HFFc6 (cell line): ENCODE measurements around the gene KIF7. TPM values are rescaled to one million over a fixed set of nuclear protein-coding genes. Genes with fewer than 3 reads are reported as not detected.

Experiments
- DNase-seq: peaks from one replicate; pipeline ENCODE4 v3.0.0-alpha.2; 2018
- H3K27ac Mint-ChIP-seq: 2 replicates; pipeline ENCODE4 v1.8.0; 2020; ENCODE audit warnings: mild to moderate bottlenecking, mixed read lengths
- H3K27me3 Mint-ChIP-seq: 2 replicates; pipeline ENCODE4 v1.8.0; 2021; ENCODE audit warnings: mild to moderate bottlenecking, moderate library complexity, mixed read lengths; ENCODE audit not compliant: insufficient read depth
- H3K36me3 Mint-ChIP-seq: 2 replicates; pipeline ENCODE4 v1.8.0; 2021; ENCODE audit warnings: low read depth, mixed read lengths
- H3K4me1 Mint-ChIP-seq: 2 replicates; pipeline ENCODE4 v1.8.0; 2020; ENCODE audit warnings: low read depth, mixed read lengths
- H3K4me3 Mint-ChIP-seq: 2 replicates; pipeline ENCODE4 v1.8.0; 2020; ENCODE audit warnings: mild to moderate bottlenecking, moderate library complexity, mixed read lengths
- H3K9me3 Mint-ChIP-seq: 2 replicates; pipeline ENCODE4 v1.8.0; 2020; ENCODE audit warnings: mild to moderate bottlenecking, mixed read lengths
- long read RNA-seq: library from polyadenylated mRNA; unstranded; transcript quantifications from one replicate; pipeline ENCODE4 v2.0.0, GENCODE V29; 2019
- total RNA-seq, 6 experiments: library from RNA; stranded (reverse); fragmentation: NEBNext Ultra II Directional; extraction: Animal tissue kit (Norgen Biotek cat#: 25700); gene quantifications; 2 replicates in 1 of 6; 3 replicates in 5 of 6; pipeline ENCODE4 v1.2.3, GENCODE V29; 2021
- TF ChIP-seq, protein P1 (sequence below): fragments of 200-600 bp; sonication (generic); IDR thresholded peaks from 2 replicates; pipeline ENCODE4 v1.5.0; 2021; ENCODE audit warnings: antibody characterized with exemption, mild to moderate bottlenecking

The KIF7 gene, protein sequence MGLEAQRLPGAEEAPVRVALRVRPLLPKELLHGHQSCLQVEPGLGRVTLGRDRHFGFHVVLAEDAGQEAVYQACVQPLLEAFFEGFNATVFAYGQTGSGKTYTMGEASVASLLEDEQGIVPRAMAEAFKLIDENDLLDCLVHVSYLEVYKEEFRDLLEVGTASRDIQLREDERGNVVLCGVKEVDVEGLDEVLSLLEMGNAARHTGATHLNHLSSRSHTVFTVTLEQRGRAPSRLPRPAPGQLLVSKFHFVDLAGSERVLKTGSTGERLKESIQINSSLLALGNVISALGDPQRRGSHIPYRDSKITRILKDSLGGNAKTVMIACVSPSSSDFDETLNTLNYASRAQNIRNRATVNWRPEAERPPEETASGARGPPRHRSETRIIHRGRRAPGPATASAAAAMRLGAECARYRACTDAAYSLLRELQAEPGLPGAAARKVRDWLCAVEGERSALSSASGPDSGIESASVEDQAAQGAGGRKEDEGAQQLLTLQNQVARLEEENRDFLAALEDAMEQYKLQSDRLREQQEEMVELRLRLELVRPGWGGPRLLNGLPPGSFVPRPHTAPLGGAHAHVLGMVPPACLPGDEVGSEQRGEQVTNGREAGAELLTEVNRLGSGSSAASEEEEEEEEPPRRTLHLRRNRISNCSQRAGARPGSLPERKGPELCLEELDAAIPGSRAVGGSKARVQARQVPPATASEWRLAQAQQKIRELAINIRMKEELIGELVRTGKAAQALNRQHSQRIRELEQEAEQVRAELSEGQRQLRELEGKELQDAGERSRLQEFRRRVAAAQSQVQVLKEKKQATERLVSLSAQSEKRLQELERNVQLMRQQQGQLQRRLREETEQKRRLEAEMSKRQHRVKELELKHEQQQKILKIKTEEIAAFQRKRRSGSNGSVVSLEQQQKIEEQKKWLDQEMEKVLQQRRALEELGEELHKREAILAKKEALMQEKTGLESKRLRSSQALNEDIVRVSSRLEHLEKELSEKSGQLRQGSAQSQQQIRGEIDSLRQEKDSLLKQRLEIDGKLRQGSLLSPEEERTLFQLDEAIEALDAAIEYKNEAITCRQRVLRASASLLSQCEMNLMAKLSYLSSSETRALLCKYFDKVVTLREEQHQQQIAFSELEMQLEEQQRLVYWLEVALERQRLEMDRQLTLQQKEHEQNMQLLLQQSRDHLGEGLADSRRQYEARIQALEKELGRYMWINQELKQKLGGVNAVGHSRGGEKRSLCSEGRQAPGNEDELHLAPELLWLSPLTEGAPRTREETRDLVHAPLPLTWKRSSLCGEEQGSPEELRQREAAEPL (N-terminal part only)
- total RNA-seq = 10 to 100 TPM; 21.9 to 27.3 (median 24.5) TPM
- long read RNA-seq, partial matches to known transcripts = 7 of 14 reads
- long read RNA-seq, other reads (novel, unspliced or antisense) = 7 of 14 reads

DNA sequence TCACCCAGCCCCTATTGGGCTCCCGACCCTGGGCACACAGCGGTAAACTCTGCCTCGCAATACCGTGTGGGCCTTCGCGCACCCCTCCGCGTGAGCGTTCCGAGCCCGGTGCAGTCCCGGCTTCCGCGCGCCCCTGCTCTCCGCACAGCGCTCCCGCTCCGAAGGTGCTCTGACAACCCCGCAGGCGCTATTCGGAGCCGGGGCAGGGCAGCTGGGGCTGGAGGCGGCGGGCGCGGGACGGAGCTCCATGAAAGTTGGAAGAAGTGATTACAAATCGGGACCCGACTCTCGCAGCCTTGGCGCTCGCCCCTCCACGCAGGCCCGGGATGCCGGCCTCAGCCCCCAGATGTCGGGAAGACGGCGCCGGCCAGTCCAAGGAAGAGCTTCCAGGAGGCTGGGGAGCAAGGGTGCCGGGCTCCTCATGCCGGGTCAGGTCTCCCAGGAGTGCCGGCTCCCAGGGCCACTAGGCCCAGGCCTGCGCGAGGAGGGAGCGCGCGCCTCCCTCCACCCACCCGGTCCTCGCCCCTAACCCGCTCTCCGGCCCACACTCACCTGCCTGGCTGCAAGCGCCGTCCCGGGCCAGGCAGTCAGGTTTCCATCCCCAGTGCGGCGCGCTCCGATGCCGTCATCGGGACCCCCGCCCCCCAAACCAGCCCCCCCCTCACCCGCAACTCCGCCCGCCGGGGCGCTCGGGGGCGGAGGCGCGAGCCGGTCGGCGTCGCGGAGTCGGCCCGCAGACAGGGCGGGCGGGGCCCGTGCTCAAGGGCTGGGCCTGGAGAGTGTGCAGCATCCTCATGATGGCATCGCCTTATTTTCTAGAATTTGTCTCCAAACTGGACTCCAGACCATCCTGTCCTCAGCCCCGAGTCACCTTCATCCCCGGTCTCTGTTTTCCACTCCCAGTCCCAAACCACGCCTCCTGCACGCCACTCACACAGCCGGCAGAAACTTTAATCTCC lies at the start of gene KIF7:
Gene KIF7, minus strand, starts transcription at position 621 of the 959 bp plus-strand sequence. CDS start 2,537 bp downstream, outside the sequence.
- Mint-ChIP-seq H3K4me3 (peak within 1 kb of the TSS; percentile 94), H3K36me3 (peaks cover 13% of the 10 kb centered on the region), H3K27me3 (peaks cover 4% of the 10 kb centered on the region), H3K27ac (peak within 1 kb of the TSS; percentile 84), H3K4me1 (peaks cover 45% of the 10 kb centered on the region), H3K9me3 (no peaks in the 10 kb centered on the region)
- peak; percentile 45 for DNase-seq
- TF ChIP-seq, protein P1, sequence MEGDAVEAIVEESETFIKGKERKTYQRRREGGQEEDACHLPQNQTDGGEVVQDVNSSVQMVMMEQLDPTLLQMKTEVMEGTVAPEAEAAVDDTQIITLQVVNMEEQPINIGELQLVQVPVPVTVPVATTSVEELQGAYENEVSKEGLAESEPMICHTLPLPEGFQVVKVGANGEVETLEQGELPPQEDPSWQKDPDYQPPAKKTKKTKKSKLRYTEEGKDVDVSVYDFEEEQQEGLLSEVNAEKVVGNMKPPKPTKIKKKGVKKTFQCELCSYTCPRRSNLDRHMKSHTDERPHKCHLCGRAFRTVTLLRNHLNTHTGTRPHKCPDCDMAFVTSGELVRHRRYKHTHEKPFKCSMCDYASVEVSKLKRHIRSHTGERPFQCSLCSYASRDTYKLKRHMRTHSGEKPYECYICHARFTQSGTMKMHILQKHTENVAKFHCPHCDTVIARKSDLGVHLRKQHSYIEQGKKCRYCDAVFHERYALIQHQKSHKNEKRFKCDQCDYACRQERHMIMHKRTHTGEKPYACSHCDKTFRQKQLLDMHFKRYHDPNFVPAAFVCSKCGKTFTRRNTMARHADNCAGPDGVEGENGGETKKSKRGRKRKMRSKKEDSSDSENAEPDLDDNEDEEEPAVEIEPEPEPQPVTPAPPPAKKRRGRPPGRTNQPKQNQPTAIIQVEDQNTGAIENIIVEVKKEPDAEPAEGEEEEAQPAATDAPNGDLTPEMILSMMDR = no peak

DNA sequence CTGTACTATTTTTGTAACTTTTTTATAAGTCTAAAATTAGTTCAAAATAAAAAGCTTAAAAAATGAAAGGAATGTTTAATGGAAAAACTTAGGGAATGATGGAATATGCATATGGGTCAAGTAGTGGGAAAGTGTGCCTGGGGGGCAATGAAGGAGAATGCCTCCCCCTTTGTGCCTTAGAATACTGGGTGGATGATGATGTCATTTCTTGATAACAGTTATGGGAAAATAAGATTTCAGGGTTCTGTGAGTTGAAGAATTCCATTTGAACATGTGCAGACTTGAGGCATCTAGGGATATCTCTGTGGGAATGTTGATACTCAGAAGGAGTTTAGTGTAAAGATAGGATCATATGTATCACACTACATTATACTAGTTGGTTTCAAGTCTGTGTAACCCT lies 49.1 kb upstream of the KIF7 start:
- Mint-ChIP-seq H3K36me3 (no peaks in the 10 kb centered on the region), H3K27me3 (peaks cover 39% of the 10 kb centered on the region), H3K4me3 (no peak overlapping the region), H3K9me3 (no peaks in the 10 kb centered on the region), H3K4me1 (no peaks in the 10 kb centered on the region), H3K27ac (no peak overlapping the region)
- no peak for DNase-seq
- TF ChIP-seq, protein P1 = no peak

DNA sequence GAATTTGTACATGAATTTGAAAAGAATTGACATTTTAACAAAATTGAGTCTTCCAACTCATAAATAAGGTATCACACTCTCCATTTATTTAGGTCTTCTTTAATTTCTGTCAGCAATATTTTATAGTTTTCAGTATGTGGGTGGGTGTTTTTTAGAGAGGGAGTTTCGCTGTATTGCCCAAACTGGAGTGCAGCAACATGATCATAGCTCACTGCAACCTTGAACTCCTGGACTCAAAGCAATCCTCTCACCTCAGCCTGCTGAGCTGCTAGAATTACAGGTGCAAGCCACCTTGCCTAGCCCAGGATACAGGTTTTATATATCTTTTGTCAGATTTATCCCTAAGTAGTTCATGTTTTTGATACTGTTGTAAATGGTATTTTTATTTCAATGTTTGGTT lies 39.9 kb upstream of the KIF7 start:
- Mint-ChIP-seq H3K4me3 (no peak overlapping the region), H3K9me3 (no peaks in the 10 kb centered on the region), H3K27ac (no peak overlapping the region), H3K4me1 (peaks cover 7% of the 10 kb centered on the region; the same call in 1 of the 2 replicates), H3K27me3 (peaks cover 11% of the 10 kb centered on the region), H3K36me3 (no peaks in the 10 kb centered on the region)
- no peak for DNase-seq
- TF ChIP-seq, protein P1 = no peak

DNA sequence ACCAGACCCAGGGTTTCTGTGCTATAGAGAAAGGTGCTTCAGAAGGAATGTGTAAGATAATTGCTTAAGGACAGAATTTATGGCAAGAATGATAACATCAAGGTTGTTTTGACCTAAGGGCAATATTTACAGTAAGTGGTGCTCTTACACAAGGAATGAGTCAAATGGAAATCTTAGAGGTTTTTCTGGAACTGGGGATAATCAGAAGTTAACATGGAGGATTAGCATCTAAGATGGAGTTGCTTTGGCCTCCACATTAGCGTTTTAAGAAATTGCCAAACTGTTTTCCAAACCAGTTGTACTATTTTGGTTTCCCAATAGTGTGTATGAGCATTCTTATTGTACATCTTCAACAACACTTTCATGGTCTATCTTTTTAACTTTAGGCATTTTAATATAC lies 38.4 kb upstream of the KIF7 start:
- TF ChIP-seq, protein P1 = no peak
- H3K27me3 Mint-ChIP-seq = peaks cover 3% of the 10 kb centered on the region
- H3K4me1 Mint-ChIP-seq = peaks cover 17% of the 10 kb centered on the region; the same call in 1 of the 2 replicates
- H3K9me3 Mint-ChIP-seq = no peaks in the 10 kb centered on the region
- no peak overlapping the region for H3K4me3 Mint-ChIP-seq
- no peaks in the 10 kb centered on the region for H3K36me3 Mint-ChIP-seq
- peak; percentile 15 for DNase-seq
- no peak overlapping the region for H3K27ac Mint-ChIP-seq
